ENCODE data around the gene DMRTC2. TPM values are rescaled to one million over a fixed set of nuclear protein-coding genes. Genes with fewer than 3 reads are reported as not detected.

Gene DMRTC2
- total and polyA plus RNA-seq, 2 of the 13 experiments (the other 11 are each of a cell fraction or from before 2014, with no cell fraction given) = not detected

- TF ChIP-seq ZNF263 (CRISPR knock-in tag; IDR thresholded peaks at IDR 0.05) (no peak), HDAC1 (CRISPR knock-in tag; IDR thresholded peaks at IDR 0.05) (no peak), MEF2D (CRISPR knock-in tag; IDR thresholded peaks at IDR 0.05) (no peak), SMYD3 (CRISPR knock-in tag; IDR thresholded peaks at IDR 0.05) (no peak), MED8 (CRISPR knock-in tag; IDR thresholded peaks at IDR 0.05; ENCODE audit: insufficient replicate concordance) (no peak), KDM4B (CRISPR knock-in tag; IDR thresholded peaks at IDR 0.05) (no peak), ZNF7 (CRISPR knock-in tag; IDR thresholded peaks at IDR 0.05) (0 out of 2 replicates have a peak, but pooled peaks have one; percentile 9), ZNF839 (CRISPR knock-in tag; IDR thresholded peaks at IDR 0.05; ENCODE audit: borderline replicate concordance) (no peak), POLR2AphosphoS5 (IDR thresholded peaks at IDR 0.05; ENCODE audit: low read depth, low read length) (peak; percentile 28; the same call in 1 of the 2 replicates), ZBTB4 (CRISPR knock-in tag; IDR thresholded peaks at IDR 0.05; ENCODE audit: borderline replicate concordance) (no peak), ZNF225 (CRISPR knock-in tag; IDR thresholded peaks at IDR 0.05) (no peak), NFRKB (IDR thresholded peaks at IDR 0.05) (no peak), TGIF2 (CRISPR knock-in tag; IDR thresholded peaks at IDR 0.05) (no peak), PHB2 (IDR thresholded peaks at IDR 0.05; ENCODE audit: partially characterized antibody) (no peak), ZNF567 (CRISPR knock-in tag; IDR thresholded peaks at IDR 0.05; ENCODE audit: borderline replicate concordance) (no peak), ETV5 (CRISPR knock-in tag; IDR thresholded peaks at IDR 0.05; ENCODE audit: borderline replicate concordance) (no peak)
- TF ChIP-seq, protein P1, sequence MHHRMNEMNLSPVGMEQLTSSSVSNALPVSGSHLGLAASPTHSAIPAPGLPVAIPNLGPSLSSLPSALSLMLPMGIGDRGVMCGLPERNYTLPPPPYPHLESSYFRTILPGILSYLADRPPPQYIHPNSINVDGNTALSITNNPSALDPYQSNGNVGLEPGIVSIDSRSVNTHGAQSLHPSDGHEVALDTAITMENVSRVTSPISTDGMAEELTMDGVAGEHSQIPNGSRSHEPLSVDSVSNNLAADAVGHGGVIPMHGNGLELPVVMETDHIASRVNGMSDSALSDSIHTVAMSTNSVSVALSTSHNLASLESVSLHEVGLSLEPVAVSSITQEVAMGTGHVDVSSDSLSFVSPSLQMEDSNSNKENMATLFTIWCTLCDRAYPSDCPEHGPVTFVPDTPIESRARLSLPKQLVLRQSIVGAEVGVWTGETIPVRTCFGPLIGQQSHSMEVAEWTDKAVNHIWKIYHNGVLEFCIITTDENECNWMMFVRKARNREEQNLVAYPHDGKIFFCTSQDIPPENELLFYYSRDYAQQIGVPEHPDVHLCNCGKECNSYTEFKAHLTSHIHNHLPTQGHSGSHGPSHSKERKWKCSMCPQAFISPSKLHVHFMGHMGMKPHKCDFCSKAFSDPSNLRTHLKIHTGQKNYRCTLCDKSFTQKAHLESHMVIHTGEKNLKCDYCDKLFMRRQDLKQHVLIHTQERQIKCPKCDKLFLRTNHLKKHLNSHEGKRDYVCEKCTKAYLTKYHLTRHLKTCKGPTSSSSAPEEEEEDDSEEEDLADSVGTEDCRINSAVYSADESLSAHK (CRISPR knock-in tag; IDR thresholded peaks at IDR 0.05; ENCODE audit: borderline replicate concordance) = no peak
- TF ChIP-seq, protein P2, sequence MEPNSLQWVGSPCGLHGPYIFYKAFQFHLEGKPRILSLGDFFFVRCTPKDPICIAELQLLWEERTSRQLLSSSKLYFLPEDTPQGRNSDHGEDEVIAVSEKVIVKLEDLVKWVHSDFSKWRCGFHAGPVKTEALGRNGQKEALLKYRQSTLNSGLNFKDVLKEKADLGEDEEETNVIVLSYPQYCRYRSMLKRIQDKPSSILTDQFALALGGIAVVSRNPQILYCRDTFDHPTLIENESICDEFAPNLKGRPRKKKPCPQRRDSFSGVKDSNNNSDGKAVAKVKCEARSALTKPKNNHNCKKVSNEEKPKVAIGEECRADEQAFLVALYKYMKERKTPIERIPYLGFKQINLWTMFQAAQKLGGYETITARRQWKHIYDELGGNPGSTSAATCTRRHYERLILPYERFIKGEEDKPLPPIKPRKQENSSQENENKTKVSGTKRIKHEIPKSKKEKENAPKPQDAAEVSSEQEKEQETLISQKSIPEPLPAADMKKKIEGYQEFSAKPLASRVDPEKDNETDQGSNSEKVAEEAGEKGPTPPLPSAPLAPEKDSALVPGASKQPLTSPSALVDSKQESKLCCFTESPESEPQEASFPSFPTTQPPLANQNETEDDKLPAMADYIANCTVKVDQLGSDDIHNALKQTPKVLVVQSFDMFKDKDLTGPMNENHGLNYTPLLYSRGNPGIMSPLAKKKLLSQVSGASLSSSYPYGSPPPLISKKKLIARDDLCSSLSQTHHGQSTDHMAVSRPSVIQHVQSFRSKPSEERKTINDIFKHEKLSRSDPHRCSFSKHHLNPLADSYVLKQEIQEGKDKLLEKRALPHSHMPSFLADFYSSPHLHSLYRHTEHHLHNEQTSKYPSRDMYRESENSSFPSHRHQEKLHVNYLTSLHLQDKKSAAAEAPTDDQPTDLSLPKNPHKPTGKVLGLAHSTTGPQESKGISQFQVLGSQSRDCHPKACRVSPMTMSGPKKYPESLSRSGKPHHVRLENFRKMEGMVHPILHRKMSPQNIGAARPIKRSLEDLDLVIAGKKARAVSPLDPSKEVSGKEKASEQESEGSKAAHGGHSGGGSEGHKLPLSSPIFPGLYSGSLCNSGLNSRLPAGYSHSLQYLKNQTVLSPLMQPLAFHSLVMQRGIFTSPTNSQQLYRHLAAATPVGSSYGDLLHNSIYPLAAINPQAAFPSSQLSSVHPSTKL (CRISPR knock-in tag; IDR thresholded peaks at IDR 0.05) = no peak
- TF ChIP-seq, protein P3, sequence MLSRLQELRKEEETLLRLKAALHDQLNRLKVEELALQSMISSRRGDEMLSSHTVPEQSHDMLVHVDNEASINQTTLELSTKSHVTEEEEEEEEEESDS (CRISPR knock-in tag; IDR thresholded peaks at IDR 0.05; ENCODE audit: borderline replicate concordance) = no peak
- TF ChIP-seq, protein P4, sequence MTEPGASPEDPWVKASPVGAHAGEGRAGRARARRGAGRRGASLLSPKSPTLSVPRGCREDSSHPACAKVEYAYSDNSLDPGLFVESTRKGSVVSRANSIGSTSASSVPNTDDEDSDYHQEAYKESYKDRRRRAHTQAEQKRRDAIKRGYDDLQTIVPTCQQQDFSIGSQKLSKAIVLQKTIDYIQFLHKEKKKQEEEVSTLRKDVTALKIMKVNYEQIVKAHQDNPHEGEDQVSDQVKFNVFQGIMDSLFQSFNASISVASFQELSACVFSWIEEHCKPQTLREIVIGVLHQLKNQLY (CRISPR knock-in tag; IDR thresholded peaks at IDR 0.05) = no peak
These were observed 26.9 kb downstream of the DMRTC2 start (continued) for GRCh38 chr19:41871573-41872383.
